Stimulated activated CD4-positive, alpha-beta T cell treated with anti-CD3 and anti-CD28 coated beads, Interleukin-2, amount 100 ng/mL, for 24 hours (primary cell): ENCODE measurements around the gene USP7.
"Not testable (repeated sequence)": the region's sequence is repeated elsewhere in the genome, so short reads cannot be mapped to it uniquely, and the experiment has no call there.

Experiments
- DNase-seq, 2 donors: peaks; one replicate each; pipeline ENCODE4 v3.0.0-alpha.2; 2020

USP7 gene

GRCh38 chr16:8972843-8973586 is 9.3 kb upstream of the USP7 start:
- no peak for DNase-seq

GRCh38 chr16:8971416-8971815 is 7.7 kb upstream of the USP7 start:
- no peak for DNase-seq

DNA sequence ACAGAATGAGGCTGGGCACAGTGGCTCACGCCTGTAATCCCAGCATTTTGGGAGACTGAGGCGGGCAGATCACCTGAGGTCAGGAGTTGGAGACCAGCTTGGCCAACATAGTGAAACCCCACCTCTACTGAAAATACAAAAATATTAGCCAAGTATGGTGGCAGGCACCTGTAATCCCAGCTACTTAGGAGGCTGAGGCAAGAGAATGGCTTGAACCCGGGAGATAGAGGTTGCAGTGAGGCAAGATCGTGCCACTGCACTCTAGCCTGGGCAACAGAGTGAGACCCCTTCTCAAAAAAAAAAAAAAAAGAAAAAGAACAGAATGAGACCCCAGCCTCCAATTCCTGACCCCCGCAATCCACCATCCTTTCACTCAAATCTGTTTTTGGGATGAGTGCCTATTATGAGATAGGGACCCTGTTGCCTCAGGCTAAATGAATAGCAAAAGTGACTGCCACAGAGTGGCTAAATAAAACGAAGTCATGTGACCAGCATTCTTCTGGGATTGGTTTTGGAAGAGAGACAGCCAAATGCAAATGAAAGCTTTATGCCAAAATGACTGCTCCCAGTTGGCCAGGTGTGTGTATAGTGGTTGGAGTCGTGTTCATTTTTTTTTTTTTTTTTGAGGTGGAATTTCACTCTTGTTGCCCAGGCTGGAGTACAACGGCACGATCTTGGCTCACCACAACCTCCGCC is 5.6 kb upstream of the USP7 start:
- DNase-seq, result not testable (repeated sequence)

DNA sequence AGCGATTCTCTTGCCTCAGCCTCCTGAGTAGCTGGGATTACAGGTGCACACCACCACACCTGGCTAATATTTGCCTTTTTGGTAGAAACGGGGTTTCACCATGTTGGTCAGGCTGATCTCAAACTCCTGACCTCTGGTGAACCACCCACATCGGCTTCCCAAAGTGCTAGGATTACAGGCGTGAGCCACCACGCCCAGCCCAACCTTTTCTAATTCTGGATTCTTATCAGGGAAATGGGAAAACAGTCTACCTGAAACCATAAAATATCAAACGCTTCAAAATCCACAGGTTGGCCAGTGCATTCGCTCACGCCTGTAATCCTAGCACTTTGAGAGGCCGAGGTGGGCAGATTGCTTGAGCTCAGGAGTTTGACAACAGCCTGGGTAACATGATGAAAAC is 4.3 kb upstream of the USP7 start:
- DNase-seq, result not testable (repeated sequence)

DNA sequence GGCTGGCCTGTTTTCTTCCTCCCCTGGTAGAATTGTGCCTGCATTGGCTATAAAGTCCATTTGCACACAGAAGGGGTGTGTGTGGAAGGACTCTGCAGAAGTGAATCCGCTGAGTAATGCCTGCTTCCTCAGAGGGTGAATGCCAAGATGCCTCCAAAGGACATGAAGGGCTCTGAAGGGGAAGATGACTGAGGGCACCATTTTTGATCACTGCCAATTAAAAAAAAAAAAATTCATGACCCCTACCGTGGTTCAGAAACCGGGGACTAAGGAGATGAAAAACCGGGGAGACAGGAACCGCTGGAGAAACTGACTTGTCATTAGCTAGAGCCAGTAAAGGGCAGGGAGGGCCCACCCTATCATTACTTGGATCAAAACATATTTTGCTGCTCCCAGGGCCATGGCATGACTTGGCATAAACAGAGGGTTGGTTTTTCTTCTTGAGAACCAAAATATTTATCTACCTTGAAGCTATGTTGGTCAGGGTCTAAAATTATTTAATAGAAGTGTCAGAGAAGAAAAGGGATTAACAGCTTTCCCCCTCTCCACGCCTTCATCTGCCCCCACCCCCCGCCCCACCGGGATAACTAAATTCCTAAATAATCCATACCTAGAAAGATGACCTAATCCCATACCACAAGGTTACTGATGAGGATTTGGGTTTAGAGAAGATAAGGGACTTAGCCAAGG is 3.6 kb upstream of the USP7 start:
- DNase-seq, result no peak

DNA sequence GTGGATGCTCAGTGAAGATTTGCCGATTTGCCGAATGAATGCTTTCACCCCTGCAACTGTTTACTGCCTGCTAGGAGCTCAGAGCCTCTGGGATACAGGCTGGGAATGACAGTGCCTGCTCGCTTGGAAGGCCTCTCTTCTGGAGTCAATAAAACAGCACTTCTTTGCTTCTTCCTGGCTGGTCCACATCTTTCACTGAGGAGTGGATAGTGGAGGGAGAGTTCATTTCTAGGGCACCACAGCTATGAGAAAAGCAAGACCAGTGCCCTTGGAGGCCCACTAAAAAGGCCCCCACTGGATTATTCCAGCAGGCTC is 3.1 kb upstream of the USP7 start:
- no peak for DNase-seq

GRCh38 chr16:8964462-8964861 is 756 bp upstream of the USP7 start:
- DNase-seq, result no peak

- peak; percentile 21 to 30 for DNase-seq
Observed at GRCh38 chr16:8963010-8963820, 491 bp downstream of the USP7 start.

- DNase-seq, result peak; percentile 48 to 57
Observed at GRCh38 chr16:8962393-8963009, 1.2 kb downstream of the USP7 start.

DNA sequence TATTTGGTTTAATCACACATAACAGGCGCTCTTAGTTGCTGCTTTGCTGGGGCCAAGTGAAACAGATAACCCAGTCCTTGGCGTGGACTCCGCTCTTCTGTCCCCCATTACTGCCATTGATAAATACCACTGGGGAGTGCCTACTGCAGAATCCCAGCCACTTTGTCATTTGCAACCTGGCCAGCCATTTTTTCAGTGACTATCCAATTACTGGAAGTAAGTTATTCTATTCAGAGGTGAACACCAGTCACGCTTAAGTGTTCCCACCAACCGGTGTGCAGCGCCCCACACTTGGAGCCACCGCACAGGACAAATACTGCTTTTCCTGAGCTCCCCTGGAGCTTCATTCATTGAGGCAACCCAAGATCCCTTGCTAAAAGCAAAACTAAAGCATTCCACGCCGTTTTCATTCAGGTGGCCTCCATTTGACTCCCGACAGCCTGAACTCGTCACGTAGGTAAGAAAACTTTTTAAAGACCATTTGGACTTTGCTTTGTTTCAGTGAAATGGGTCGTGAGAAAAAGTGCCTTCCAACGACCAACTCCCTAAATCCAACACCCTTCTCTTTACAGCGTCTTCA is 1.8 kb downstream of the USP7 start:
- DNase-seq, result peak in 1 of 2 donors; percentile 21

GRCh38 chr16:8960788-8961109 is 3.0 kb downstream of the USP7 start:
- DNase-seq, result no peak

DNA sequence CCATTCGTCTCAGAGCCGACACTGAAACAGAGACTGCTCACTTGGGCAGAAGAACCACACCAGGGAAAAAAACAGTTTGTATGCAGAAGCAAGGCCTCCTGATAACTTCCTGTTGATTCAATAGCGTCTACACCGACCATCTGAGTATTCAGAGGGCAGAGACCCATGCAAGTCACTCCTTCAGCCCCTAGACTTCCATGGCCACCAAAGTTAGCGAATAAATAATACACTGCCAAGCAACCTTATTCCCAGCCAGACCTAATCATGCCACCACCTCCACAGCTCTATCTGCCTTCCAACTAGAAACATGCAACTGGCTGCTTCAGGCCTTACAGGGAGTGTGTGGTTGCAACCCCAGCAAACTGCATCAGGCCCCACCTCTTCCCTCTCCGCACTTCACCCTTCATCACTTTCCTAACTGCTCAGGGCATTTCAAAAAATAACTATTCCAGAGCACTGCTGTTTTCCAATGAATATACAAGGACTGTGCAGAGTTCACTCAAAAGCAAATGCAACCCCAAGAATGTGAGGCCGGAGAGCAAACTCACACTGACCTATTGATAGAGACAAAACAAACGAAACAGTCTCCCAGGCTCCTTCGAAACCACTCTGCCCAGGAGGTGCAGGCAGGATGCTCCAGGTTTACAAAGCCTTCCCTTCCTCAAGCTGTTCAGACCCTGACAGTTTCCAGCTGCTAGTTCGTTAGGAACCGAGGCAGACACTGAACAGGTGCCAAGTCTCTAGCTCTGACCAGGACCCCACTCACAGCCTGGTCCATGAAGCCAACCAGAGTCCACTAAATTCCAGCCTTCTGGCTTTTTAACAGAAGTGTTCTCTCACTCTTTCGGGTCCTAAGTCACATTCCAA is 3.6 kb downstream of the USP7 start:
- peak in 1 of 2 donors; percentile 22 for DNase-seq

DNA sequence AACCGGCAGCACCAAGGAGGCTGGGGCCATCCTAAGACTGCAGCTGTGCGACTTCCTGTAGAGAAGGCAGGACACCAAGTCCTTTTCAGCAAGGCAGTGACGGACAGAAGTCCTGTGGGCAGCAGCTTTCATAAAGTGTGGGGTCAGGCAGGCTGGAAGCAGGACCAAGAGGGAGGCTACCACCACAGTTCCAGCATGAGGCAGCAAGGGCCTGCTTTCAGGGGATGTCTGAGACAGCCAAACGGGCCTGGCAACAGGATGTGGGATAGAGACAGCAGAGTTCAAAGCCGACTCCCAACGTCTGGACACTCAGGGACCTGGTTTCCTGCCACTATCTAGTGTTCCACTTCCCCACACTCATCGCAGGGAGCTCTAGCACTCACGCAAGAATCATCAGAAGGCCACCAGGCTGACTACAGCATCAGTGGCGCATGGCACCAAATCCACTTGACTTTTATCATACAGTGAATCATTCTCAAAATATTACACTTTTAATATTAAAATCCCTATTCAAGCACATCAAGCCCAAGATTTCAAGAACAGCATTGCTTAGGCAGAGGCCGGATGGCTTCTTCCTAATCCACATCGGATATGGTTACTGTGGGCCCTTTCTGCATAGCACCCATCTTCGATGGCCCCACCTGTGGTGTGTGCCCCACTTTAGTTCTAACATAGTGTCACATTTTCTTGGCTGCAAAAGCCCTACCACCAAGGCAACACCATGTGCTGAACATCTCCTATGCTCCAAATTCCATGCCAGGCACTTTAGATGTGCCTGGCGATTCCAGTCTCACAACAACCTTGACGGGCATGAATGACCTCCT is 5.2 kb downstream of the USP7 start:
- DNase-seq, result peak; percentile 21 to 35

DNA sequence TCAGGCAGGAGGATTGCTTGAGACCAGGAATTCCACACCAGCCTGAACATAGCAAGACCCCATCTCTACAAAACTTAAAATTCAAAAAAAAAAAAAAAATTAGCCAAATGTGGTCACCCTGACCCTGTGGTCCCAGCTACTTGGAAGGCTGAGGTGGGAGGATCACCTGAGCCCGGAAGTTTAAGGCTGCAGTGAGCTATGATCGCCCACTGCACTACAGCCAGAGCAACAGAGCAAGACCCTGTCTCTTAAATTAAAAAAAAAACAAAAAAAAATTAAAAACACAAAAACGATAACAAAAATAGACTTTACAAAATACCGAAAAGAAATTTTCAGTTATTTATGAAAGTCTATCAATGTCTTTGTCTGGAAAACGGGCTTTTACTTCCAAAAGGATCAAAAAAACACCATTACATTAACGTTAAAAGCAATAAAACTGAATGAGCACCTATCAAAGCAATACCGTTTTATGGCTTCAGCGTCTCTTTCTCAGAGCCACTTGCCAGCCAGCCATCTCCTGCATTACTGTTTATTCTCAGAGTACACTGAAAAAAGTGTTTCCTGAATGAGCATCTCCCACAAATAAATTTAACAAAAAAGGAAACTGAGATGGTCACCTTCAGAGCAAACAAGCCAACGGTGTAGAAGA is 6.1 kb downstream of the USP7 start:
- no peak for DNase-seq

- DNase-seq, result no peak
Observed at GRCh38 chr16:8957063-8957397, 6.7 kb downstream of the USP7 start.

DNA sequence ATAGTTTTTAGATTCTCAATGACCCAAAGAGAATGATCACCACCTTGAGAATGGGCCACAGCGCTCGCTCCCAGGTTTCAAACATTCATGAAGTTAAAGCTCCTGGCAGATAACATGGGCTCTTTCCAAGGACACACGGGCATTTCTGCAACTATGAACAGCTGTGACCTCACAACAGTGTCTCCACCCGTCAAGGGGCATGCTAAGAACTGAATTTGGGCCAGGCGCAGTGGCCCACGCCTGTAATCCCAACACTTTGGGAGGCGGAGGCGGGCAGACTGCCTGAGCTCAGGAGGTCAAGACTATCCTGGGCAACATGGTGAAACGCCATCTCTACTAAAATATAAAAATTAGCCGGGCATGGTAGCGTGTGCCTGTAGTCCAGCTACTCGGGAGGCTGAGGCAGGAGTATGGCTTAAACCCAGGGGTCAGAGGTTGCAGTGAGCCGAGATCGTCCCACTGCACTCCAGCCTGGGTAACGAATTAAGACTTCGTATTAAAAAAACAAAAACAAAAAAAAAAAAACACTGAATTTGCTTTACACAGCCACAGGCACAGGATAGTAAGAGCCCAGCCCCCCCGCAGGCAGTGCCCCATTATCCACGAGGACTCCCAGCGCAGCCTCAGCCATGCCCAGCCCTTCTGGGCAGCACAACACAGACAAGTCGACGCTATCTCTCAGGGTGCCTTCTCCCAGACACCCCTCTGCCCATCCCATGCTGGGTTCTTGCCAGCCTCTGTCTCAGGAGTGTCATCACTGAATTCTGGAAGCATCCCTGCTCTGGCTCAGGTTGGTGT is 7.2 kb downstream of the USP7 start:
- DNase-seq, result no peak

DNA sequence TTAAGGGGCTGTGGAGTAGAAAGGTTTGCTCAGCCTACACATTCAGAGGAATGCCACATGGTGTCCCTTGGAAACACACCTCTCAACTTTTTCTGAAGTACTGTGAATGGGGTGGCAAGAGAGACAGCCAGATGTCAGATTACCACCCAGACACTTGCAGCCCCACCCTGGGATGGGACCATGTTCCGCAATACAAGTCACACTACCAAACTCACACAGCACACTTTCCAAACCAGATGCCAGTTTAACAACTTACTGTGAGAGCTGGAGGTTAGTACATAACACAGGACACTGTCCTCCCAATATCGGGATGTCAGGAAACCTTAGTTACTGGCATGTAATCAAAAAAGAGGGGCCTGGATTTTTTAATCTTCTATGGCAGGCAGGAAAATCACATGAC is 7.9 kb downstream of the USP7 start:
- no peak for DNase-seq

DNA sequence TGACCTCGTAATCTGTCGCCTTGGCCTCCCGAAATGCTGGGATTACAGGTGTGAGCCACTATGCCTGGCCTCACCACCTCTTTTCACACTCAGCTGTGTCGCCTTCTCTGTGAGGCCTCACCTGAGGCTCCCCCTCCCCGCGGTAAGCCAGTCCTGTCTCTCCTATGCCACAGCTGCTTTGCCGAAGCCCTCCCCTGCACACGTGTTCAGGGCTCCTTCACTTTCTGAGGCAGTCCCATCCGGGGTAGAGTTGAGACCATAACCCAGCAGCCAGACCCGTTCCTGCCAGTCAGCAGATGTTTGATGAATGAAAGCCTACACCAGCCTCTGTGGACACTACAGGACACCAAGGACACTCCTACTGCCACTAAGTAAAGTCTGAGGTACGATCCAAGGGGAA is 10.6 kb downstream of the USP7 start:
- no peak for DNase-seq

- DNase-seq, result no peak
Observed at GRCh38 chr16:8952281-8952751, 11.4 kb downstream of the USP7 start.
